GM23338 (cell line): ENCODE data around the gene HLA-C. TPM values are rescaled to one million over a fixed set of nuclear protein-coding genes. Genes with fewer than 3 reads are reported as not detected.

Experiments
- ATAC-seq: fragments of 200-7000 bp; cut with Tn5 transposase; 3 replicates; pipeline ENCODE4 v1.9.1; 2020
- DNase-seq: peaks from one replicate; pipeline ENCODE4 v3.0.0-alpha.2; 2015; ENCODE audit warnings: low spot score
- H2AFZ ChIP-seq: fragments of 200-600 bp; sonication (generic); 2 replicates; pipeline ENCODE4 v1.8.0; 2016; ENCODE audit warnings: antibody characterized with exemption, mild to moderate bottlenecking, moderate library complexity
- H3F3A ChIP-seq: fragments of 200-600 bp; sonication (generic); replicated peaks from 2 replicates; pipeline ENCODE4 v1.8.0; 2017; ENCODE audit warnings: antibody characterized with exemption, mixed run types, low read depth
- H3K27ac ChIP-seq: fragments of 200-600 bp; sonication (generic); 2 replicates; pipeline ENCODE4 v1.6.1; 2016; ENCODE audit warnings: low read depth
- H3K27me3 ChIP-seq: fragments of 200-600 bp; sonication (generic); 2 replicates; pipeline ENCODE4 v1.8.0; 2016; ENCODE audit warnings: mild to moderate bottlenecking, mixed run types, moderate library complexity; ENCODE audit not compliant: insufficient read depth
- H3K36me3 ChIP-seq: fragments of 200-600 bp; sonication (generic); 2 replicates; pipeline ENCODE4 v1.8.0; 2016; ENCODE audit warnings: mild to moderate bottlenecking; ENCODE audit not compliant: insufficient read depth
- H3K4me1 ChIP-seq: fragments of 200-600 bp; sonication (generic); 2 replicates; pipeline ENCODE4 v1.8.0; 2016; ENCODE audit warnings: mild to moderate bottlenecking, moderate library complexity; ENCODE audit not compliant: insufficient read depth
- H3K4me2 ChIP-seq: fragments of 200-600 bp; sonication (generic); 2 replicates; pipeline ENCODE4 v1.7.1; 2017; ENCODE audit warnings: mixed run types
- H3K4me3 ChIP-seq: fragments of 200-600 bp; sonication (generic); 2 replicates; pipeline ENCODE4 v1.6.1; 2016; ENCODE audit warnings: mixed run types
- H3K79me2 ChIP-seq: fragments of 200-600 bp; sonication (generic); replicated peaks from 2 replicates; pipeline ENCODE4 v1.8.0; 2017; ENCODE audit warnings: mild to moderate bottlenecking; ENCODE audit not compliant: insufficient read depth
- H3K9me2 ChIP-seq: fragments of 200-600 bp; sonication (generic); 2 replicates; pipeline ENCODE4 v1.8.0; 2017; ENCODE audit not compliant: insufficient read depth
- H4K20me1 ChIP-seq: fragments of 200-600 bp; sonication (generic); replicated peaks from 2 replicates; pipeline ENCODE4 v1.8.0; 2017; ENCODE audit warnings: mild to moderate bottlenecking; ENCODE audit not compliant: insufficient read depth
- H3K27ac Mint-ChIP-seq: 2 replicates; pipeline ENCODE4 v1.8.0; 2020; ENCODE audit warnings: inconsistent platforms, mild to moderate bottlenecking, moderate library complexity, mixed read lengths
- H3K27me3 Mint-ChIP-seq: 3 replicates; pipeline ENCODE4 v1.8.0; 2022; ENCODE audit warnings: low read depth, mild to moderate bottlenecking, moderate library complexity, mixed read lengths, inconsistent platforms; ENCODE audit not compliant: insufficient read depth, poor library complexity
- H3K36me3 Mint-ChIP-seq: 3 replicates; pipeline ENCODE4 v1.8.0; 2021; ENCODE audit warnings: low read depth, mild to moderate bottlenecking, inconsistent platforms, moderate library complexity, mixed read lengths
- H3K4me1 Mint-ChIP-seq: 3 replicates; pipeline ENCODE4 v1.8.0; 2020; ENCODE audit warnings: mild to moderate bottlenecking, inconsistent platforms, mixed read lengths
- H3K4me3 Mint-ChIP-seq: 3 replicates; pipeline ENCODE4 v1.8.0; 2021; ENCODE audit warnings: moderate library complexity, mild to moderate bottlenecking, inconsistent platforms, mixed read lengths
- H3K9me3 Mint-ChIP-seq: 3 replicates; pipeline ENCODE4 v1.8.0; 2020; ENCODE audit warnings: moderate library complexity, mild to moderate bottlenecking, inconsistent platforms, mixed read lengths
- CREB1 ChIP-seq: fragments of 250-450 bp; sonication (Bioruptor Pico); IDR thresholded peaks from 2 replicates; pipeline ENCODE4 v1.5.0; 2020; ENCODE audit warnings: low read depth, mild to moderate bottlenecking, moderate library complexity
- EZH2 ChIP-seq: fragments of 200-600 bp; sonication (generic); IDR thresholded peaks from one replicate; pipeline ENCODE4 v1.8.0; 2017; ENCODE audit warnings: antibody characterized with exemption, mild to moderate bottlenecking, low read depth; ENCODE audit not compliant: unreplicated experiment
- JUNB ChIP-seq: IDR thresholded peaks from one replicate; pipeline ENCODE4 v1.6.1; 2016; ENCODE audit warnings: antibody characterized with exemption; ENCODE audit not compliant: unreplicated experiment
- NANOG ChIP-seq: IDR thresholded peaks from 2 replicates; pipeline ENCODE4 v1.6.1; 2016; ENCODE audit warnings: antibody characterized with exemption, borderline replicate concordance
- POLR2AphosphoS5 ChIP-seq: IDR thresholded peaks from 2 replicates; pipeline ENCODE4 v1.6.1; 2016; ENCODE audit warnings: antibody characterized with exemption, low read depth
- STAT1 ChIP-seq: IDR thresholded peaks from one replicate; pipeline ENCODE4 v1.6.1; 2016; ENCODE audit warnings: antibody characterized with exemption; ENCODE audit not compliant: unreplicated experiment
- ZNF331 ChIP-seq: fragments of 250-450 bp; sonication (Bioruptor Pico); IDR thresholded peaks from 2 replicates; pipeline ENCODE4 v1.5.0; 2020; ENCODE audit warnings: low read depth, mild to moderate bottlenecking, moderate library complexity
- polyA plus RNA-seq: library from polyadenylated mRNA; unstranded; fragments of >200 nt; fragmentation: Nextera tagmentation; extraction: Ambion mirVana; gene quantifications from 2 replicates; pipeline ENCODE4 v1.2.1, GENCODE V29; 2016
- total RNA-seq: library from RNA; depleted of rRNA; stranded (reverse); fragments of >200 nt; shearing (Covaris generic); gene quantifications from 2 replicates; pipeline ENCODE4 v1.2.3, GENCODE V29; 2014
- TF ChIP-seq, protein P1 (sequence below): fragments of 250-450 bp; sonication (Bioruptor Pico); IDR thresholded peaks from 2 replicates; pipeline ENCODE4 v1.5.0; 2020; ENCODE audit warnings: mild to moderate bottlenecking, moderate library complexity
- TF ChIP-seq, protein P2 (sequence below): IDR thresholded peaks from one replicate; pipeline ENCODE4 v1.6.1; 2018; ENCODE audit warnings: antibody characterized with exemption; ENCODE audit not compliant: unreplicated experiment
- TF ChIP-seq, protein P3 (sequence below), 2 experiments: fragments of 200-600 bp in 1 of 2; sonication (generic) in 1 of 2; conservative IDR thresholded peaks; 2 replicates each; pipeline versions ENCODE4 v1.5.1 to v1.6.1; 2016 to 2017; ENCODE audit warnings: antibody characterized with exemption in 2 of 2, low read depth in 2 of 2, mild to moderate bottlenecking in 2 of 2, moderate library complexity in 1 of 2

Gene HLA-C
- total and polyA plus RNA-seq, 2 experiments from 2014 or later: 73.1 to 116 TPM

GRCh38 chr6:31300797-31301196 is 28.9 kb upstream of the HLA-C start:
- Histone ChIP-seq H3K36me3 (no peaks in the 10 kb centered on the region), H3K9me2 (no peaks in the 10 kb centered on the region), H3F3A (no peaks in the 10 kb centered on the region), H4K20me1 (no peaks in the 10 kb centered on the region), H3K79me2 (no peaks in the 10 kb centered on the region), H3K4me1 (no peaks in the 10 kb centered on the region), H3K27me3 (no peaks in the 10 kb centered on the region; the same call in 1 of the 2 replicates), H3K27ac (no peak overlapping the region), H3K4me3 (no peak overlapping the region), H3K4me2 (no peak overlapping the region), H2AFZ (no peak overlapping the region)
- H3K4me1 Mint-ChIP-seq: no peaks in the 10 kb centered on the region
- no peak for ATAC-seq
- H3K9me3 Mint-ChIP-seq: no peaks in the 10 kb centered on the region; the same call in 2 of the 3 replicates
- DNase-seq: no peak
- no peaks in the 10 kb centered on the region for H3K36me3 Mint-ChIP-seq
- no peak overlapping the region for H3K27ac Mint-ChIP-seq
- no peak overlapping the region for H3K4me3 Mint-ChIP-seq
- TF ChIP-seq, protein P1, sequence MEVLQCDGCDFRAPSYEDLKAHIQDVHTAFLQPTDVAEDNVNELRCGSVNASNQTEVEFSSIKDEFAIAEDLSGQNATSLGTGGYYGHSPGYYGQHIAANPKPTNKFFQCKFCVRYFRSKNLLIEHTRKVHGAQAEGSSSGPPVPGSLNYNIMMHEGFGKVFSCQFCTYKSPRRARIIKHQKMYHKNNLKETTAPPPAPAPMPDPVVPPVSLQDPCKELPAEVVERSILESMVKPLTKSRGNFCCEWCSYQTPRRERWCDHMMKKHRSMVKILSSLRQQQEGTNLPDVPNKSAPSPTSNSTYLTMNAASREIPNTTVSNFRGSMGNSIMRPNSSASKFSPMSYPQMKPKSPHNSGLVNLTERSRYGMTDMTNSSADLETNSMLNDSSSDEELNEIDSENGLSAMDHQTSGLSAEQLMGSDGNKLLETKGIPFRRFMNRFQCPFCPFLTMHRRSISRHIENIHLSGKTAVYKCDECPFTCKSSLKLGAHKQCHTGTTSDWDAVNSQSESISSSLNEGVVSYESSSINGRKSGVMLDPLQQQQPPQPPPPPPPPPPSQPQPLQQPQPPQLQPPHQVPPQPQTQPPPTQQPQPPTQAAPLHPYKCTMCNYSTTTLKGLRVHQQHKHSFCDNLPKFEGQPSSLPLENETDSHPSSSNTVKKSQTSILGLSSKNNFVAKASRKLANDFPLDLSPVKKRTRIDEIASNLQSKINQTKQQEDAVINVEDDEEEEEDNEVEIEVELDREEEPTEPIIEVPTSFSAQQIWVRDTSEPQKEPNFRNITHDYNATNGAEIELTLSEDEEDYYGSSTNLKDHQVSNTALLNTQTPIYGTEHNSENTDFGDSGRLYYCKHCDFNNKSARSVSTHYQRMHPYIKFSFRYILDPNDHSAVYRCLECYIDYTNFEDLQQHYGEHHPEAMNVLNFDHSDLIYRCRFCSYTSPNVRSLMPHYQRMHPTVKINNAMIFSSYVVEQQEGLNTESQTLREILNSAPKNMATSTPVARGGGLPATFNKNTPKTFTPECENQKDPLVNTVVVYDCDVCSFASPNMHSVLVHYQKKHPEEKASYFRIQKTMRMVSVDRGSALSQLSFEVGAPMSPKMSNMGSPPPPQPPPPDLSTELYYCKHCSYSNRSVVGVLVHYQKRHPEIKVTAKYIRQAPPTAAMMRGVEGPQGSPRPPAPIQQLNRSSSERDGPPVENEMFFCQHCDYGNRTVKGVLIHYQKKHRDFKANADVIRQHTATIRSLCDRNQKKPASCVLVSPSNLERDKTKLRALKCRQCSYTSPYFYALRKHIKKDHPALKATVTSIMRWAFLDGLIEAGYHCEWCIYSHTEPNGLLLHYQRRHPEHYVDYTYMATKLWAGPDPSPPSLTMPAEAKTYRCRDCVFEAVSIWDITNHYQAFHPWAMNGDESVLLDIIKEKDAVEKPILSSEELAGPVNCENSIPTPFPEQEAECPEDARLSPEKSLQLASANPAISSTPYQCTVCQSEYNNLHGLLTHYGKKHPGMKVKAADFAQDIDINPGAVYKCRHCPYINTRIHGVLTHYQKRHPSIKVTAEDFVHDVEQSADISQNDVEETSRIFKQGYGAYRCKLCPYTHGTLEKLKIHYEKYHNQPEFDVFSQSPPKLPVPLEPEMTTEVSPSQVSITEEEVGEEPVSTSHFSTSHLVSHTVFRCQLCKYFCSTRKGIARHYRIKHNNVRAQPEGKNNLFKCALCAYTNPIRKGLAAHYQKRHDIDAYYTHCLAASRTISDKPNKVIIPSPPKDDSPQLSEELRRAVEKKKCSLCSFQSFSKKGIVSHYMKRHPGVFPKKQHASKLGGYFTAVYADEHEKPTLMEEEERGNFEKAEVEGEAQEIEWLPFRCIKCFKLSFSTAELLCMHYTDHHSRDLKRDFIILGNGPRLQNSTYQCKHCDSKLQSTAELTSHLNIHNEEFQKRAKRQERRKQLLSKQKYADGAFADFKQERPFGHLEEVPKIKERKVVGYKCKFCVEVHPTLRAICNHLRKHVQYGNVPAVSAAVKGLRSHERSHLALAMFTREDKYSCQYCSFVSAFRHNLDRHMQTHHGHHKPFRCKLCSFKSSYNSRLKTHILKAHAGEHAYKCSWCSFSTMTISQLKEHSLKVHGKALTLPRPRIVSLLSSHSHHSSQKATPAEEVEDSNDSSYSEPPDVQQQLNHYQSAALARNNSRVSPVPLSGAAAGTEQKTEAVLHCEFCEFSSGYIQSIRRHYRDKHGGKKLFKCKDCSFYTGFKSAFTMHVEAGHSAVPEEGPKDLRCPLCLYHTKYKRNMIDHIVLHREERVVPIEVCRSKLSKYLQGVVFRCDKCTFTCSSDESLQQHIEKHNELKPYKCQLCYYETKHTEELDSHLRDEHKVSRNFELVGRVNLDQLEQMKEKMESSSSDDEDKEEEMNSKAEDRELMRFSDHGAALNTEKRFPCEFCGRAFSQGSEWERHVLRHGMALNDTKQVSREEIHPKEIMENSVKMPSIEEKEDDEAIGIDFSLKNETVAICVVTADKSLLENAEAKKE (CRISPR knock-in tag): no peak
- H3K27me3 Mint-ChIP-seq: peaks cover 2% of the 10 kb centered on the region

GRCh38 chr6:31299947-31300346 is 28.1 kb upstream of the HLA-C start:
- Mint-ChIP-seq H3K27me3 (no peaks in the 10 kb centered on the region), H3K27ac (no peak overlapping the region), H3K9me3 (no peaks in the 10 kb centered on the region; the same call in 2 of the 3 replicates), H3K36me3 (no peaks in the 10 kb centered on the region), H3K4me1 (no peaks in the 10 kb centered on the region), H3K4me3 (no peak overlapping the region)
- Histone ChIP-seq H3K9me2 (no peaks in the 10 kb centered on the region), H3K4me3 (no peak overlapping the region), H2AFZ (no peak overlapping the region), H3K27ac (no peak overlapping the region), H3K79me2 (no peaks in the 10 kb centered on the region), H3K4me1 (no peaks in the 10 kb centered on the region), H3K36me3 (no peaks in the 10 kb centered on the region), H3F3A (no peaks in the 10 kb centered on the region), H3K27me3 (no peaks in the 10 kb centered on the region; the same call in 1 of the 2 replicates), H4K20me1 (no peaks in the 10 kb centered on the region), H3K4me2 (no peak overlapping the region)
- no peak for ATAC-seq
- no peak for TF ChIP-seq CREB1 (CRISPR knock-in tag)
- no peak for TF ChIP-seq EZH2
- no peak for TF ChIP-seq JUNB
- TF ChIP-seq NANOG: no peak
- no peak for TF ChIP-seq ZNF331 (CRISPR knock-in tag)
- TF ChIP-seq STAT1: no peak
- TF ChIP-seq, protein P2, sequence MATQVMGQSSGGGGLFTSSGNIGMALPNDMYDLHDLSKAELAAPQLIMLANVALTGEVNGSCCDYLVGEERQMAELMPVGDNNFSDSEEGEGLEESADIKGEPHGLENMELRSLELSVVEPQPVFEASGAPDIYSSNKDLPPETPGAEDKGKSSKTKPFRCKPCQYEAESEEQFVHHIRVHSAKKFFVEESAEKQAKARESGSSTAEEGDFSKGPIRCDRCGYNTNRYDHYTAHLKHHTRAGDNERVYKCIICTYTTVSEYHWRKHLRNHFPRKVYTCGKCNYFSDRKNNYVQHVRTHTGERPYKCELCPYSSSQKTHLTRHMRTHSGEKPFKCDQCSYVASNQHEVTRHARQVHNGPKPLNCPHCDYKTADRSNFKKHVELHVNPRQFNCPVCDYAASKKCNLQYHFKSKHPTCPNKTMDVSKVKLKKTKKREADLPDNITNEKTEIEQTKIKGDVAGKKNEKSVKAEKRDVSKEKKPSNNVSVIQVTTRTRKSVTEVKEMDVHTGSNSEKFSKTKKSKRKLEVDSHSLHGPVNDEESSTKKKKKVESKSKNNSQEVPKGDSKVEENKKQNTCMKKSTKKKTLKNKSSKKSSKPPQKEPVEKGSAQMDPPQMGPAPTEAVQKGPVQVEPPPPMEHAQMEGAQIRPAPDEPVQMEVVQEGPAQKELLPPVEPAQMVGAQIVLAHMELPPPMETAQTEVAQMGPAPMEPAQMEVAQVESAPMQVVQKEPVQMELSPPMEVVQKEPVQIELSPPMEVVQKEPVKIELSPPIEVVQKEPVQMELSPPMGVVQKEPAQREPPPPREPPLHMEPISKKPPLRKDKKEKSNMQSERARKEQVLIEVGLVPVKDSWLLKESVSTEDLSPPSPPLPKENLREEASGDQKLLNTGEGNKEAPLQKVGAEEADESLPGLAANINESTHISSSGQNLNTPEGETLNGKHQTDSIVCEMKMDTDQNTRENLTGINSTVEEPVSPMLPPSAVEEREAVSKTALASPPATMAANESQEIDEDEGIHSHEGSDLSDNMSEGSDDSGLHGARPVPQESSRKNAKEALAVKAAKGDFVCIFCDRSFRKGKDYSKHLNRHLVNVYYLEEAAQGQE: no peak
- no peak for TF ChIP-seq POLR2AphosphoS5
- TF ChIP-seq, protein P3, sequence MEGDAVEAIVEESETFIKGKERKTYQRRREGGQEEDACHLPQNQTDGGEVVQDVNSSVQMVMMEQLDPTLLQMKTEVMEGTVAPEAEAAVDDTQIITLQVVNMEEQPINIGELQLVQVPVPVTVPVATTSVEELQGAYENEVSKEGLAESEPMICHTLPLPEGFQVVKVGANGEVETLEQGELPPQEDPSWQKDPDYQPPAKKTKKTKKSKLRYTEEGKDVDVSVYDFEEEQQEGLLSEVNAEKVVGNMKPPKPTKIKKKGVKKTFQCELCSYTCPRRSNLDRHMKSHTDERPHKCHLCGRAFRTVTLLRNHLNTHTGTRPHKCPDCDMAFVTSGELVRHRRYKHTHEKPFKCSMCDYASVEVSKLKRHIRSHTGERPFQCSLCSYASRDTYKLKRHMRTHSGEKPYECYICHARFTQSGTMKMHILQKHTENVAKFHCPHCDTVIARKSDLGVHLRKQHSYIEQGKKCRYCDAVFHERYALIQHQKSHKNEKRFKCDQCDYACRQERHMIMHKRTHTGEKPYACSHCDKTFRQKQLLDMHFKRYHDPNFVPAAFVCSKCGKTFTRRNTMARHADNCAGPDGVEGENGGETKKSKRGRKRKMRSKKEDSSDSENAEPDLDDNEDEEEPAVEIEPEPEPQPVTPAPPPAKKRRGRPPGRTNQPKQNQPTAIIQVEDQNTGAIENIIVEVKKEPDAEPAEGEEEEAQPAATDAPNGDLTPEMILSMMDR (conservative IDR thresholded peaks at IDR 0.05; ENCODE audit: low read depth in 2 of 2): no peak
- DNase-seq: no peak
